GM18867 (cell line): Measurements from ENCODE around the gene DHRS3.

Source experiments
- ATAC-seq: cut with Tn5 transposase; IDR thresholded peaks from one replicate; pipeline ENCODE4 v1.9.1; 2021; ENCODE audit warnings: mild to moderate bottlenecking, moderate library complexity; ENCODE audit not compliant: unreplicated experiment

The DHRS3 gene

DNA sequence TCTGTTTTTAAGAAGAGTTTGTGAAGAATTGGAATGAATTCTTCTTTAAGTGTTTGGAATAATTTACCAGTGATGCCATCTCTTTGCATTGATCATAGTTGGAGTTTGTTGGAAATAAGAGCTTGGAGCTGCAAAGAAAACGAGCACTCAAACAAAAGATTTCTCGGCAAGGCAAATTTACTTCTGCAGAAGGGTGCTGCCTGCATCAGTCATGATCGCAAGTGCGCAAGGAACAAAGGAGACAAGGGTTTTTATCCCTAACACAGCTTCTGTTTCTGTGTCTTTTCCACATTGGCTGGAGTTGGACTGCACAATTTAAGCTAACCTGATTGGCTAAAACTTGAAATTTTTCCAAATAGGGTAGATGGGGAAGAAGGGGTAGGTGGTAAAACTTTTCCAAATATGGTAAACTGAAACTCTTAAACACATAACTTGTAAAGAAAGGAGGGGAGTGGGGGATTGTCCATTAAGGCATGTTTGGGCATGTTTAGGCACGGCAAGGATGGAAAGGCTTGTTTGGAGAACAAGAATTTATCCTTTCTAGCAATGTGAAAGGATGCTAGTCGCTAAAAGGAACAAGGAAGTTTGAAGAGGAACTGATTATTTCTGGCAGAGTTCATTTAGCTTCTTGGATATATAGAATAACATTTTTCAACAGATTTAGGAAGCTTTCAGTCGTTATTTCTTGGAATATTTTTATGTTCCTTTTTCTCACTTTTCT lies 22.4 kb upstream of the DHRS3 start:
- no peak for ATAC-seq

DNA sequence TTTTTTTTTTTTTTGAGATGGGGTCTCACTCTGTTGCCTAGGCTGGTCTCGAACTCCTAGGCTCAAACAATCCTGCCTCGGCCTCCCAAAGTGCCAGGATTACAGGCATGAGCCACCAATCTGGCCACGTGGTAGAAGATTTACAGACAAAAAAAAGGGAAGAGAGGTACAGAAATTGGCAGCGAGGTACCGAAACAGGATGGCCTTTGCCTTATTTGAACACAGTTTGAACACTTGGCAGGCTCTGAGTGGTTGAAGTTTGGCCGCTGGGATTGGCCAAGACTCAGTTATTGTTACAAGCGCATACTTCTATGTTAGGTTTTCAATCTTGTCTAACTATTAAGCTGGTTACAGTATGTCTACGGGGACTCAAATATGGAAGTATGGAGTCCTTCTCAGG lies 19.7 kb upstream of the DHRS3 start:
- no peak for ATAC-seq

DNA sequence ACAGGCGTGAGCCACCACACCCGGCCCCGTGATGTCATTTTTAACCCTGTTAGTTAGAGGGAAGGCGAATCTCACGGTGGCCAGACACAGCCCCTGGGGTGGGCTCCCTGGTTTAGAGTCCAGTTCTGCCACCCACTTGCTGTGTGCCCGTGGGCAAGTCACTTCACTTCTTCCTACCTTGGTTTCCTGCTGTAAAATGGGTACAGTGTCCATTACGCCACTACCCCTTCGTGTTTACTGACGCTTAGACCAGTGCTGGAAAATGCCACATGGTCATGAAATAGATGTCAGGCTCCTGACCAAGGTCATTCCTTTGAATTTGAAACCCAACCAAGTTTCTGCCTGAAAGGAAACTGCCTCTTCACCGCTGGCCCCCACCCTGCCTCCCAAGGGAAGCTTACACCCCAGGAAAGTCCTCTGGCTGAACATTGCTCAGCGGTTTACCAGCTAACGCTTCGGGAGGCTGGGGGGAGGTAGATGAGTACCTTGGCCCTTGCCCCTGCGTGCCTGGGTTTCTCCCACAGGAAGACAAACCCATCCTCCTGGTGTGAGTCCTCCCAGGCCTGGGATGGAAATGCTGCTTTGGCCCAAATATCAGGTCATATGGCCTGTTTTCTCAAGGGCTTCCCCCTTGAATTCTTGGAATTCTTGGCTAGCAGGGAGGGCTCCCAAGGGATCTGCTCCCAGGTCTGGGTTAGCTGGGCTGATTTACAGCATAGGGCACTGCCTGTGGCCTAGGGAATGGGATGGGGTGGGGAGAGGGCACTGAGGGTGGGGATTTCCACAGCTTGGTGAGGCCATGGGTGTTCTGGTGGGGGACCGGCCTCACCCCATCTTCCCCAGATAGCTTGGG lies 18.3 kb upstream of the DHRS3 start:
- no peak for ATAC-seq

DNA sequence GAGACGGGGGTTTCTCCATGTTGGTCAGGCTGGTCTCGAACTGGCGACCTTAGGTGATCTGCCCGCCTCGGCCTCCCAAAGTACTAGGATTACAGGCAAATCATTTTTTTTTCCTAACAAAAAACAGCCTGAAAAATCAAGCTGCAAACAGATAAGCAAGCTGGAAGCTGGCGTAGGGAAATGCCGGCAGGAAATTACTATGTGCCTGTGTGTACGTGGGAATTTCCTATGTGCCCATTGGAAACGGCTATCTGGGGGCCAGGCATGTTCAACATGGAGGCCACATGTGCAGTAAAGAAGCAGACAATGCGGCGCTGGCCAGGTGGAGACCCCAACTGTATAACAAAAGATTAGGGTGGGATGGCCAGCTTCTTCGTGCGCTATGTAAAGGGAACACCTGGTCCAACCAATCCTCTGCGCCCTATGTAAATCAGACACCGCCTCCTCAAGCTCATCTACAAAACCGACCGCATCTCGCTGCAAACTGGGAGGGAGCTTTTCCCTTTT lies 16.7 kb upstream of the DHRS3 start:
- no peak for ATAC-seq

DNA sequence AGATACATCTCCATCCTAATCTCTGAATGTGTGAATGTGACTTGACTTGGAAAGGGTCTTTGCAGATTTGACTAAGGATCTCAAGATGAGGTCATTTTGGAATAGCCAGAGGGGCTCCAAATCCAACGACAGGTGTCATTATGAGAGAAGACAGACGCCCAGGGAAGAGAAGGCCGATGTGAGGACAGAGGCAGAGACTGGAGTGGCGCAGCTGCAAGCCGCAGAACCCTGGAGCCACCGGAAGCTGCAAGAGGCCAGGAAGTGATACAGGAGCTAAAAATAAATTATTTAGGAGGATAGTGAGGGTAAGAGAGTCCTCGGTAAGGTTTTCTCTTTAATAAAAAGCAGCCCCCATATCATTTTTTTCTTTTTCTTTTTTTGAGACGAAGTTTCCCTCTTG lies 16.1 kb upstream of the DHRS3 start:
- ATAC-seq, result no peak

DNA sequence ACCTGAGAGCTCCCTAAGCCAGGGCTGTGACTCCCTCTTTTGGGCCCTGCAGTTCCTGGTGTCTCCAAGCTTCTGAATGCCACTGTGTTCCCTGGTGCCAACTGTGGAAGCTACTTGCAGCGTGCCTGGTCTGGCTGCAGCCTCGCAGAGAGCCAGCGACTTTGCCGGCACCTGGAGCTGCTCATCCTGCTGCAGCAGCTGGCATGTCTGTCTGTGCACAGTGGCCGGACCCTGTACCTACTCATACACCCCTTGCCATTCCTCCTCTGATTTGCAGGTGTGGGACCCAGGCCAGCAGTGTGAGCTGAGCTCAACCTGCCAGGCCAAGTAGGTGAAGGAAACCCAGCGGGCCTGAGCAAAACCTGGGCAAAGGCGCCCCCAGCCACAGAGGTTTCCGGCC lies 13.6 kb upstream of the DHRS3 start:
- no peak for ATAC-seq

DNA sequence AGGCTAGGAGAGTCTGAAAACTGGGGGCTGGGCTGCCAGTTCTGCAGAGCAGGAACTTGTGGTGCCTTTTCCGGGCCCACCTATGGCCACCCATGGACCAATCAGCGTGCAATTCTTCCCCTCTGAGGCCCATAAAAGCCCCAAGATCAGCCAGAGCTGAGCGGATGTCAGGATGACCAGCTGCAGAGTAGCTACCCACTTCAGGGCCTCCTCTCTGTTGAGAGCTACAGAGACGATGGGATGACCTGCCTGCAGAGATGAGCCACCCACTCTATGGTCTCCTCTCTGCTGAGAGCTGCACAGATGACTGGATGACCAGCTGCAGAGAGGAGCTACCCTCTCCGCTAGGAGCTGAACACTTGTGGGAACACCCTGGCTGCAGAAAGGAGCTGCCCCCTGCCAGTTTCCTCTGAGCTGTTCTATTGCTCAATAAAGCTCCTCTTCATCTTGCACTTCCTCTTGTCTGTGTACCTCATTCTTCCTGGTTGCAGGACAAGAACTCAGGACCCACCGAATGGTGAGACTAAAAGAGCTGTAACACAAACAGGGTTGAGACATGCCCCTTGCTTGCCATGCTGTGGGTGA lies 13.0 kb upstream of the DHRS3 start:
- no peak for ATAC-seq

DNA sequence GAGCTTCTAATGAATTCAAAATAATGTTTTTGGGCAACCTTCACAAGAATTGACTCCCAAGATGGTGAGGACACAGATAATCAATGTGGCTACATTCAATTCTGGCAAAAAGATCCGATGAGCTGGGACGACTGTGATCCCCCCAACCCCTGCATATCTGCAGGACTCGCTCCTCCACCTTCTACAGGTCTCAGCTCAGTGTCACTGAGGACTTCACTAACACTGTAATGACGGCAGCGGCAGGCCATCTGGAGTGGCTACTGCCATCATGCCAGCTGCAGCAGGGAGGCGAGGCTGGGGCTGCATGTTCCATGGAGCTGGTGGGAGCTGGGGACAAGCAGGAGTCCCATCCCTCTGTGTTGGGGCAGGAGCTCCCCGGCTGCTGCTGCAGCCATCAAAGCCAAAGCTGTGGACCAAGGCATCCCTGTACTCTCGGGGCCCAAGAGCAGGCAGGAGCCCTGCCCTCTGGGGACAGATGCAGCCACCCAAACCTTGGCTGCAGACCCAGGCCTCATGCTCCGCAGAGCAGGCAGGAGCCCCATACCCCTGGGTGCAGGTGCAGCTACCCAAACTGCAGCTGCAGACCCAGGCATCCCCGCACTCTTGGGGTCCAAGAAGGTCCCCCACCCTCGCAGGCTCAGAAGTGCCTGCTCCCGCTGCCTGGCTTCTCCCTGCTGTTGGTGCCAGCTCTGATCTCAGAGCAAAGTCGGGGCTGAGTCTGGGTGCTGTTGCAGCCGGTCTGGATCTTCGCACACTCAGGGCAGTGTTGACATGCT lies 12.2 kb upstream of the DHRS3 start:
- ATAC-seq, result no peak

DNA sequence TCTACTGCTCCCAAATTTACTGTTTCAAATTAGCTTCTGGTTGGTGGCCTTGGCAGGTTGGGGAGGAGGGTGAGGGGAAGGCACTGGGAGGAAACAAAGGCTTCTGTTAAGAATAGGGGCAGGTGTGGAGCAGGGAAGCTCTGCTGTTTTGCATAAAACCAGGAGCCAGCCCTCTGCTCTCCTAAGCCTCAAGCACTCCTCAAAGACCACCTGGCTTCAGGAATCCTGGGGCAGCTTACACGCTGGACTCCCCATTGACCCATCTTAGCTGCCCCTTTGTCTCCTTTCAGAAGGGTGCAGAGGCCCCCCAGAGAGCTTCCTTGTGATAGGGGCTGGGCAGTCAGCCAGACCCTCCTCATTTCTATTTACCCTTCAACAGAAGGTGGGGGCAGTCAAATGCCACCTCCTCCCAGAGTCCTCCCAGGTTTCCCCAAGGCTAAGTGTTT lies 11.5 kb upstream of the DHRS3 start:
- no peak for ATAC-seq

DNA sequence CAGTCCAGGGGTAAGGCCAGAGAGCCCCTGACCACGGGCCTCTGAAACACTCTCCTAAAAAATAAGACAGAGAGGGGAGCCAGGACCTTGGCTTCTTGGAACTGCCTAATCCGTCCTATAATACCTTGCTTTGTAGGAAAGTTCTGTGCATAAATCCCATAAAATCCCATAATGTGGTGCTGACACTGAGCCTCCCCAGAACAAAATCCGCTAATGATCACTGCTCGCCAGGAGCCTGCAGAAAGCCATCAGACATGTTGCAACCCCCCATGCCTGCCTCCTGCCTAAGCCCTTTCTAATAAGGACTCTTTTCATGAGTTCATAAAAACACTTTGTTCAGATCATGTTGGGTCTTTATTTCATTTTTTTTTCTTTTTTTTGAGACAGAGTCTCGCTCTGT lies 9.3 kb upstream of the DHRS3 start:
- no peak for ATAC-seq

DNA sequence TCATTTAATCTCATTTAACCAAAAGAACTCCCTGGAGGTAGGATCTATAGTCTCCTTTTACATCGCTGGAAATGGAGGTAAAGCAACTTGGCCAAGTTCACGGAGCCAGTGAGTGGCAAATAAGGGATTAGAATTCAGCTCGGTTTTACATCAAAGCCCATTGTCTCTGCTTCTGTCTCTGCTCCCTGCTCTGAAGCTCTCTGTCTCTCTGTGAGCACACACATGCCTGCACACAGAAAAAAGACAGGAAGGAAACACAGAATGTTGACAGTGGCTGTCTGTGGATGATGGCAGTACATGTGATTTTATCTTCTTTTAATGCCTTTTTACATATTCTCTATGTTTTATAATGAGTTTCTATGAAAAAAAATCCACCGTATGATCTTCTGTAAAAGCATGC lies 8.9 kb upstream of the DHRS3 start:
- no peak for ATAC-seq

DNA sequence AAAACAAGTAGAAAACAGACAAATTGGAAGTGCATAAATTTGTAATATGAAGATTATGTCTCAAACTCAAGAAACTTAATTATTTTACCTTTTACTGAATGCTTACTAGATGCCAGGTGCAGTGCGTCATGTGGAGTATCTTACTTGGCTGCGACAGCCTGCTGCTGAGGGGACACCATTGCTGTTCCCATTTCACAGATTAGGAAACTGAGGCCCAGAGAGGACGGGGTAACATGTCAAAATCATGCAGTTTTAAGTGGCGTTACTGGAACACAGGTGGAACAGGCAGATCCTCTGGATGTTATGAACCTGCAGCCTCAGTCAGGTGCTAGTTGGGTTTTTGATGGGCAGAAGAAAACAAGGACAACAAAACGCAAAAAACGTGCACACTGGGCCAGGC lies 7.3 kb upstream of the DHRS3 start:
- ATAC-seq, result no peak

DNA sequence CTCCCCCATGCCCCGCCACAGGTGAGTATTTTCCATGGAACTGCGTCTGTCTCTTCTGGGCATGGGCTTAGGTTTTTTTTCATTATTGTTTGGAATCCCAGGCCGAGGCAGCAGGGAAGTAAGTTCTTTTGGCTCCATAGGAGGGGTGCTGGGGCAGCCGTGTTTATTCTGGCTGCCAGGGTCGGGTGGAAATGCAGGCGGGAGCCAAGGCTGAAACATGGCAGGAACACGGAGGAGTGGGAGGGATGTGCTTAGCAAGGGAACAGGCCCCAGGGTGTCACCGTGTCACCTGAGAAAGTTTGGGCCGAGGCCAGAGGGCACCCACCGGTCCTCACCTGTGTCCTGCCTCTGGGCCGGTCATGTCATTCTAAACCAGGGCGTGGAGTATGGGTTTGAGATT lies 4.5 kb upstream of the DHRS3 start:
- ATAC-seq, result no peak

DNA sequence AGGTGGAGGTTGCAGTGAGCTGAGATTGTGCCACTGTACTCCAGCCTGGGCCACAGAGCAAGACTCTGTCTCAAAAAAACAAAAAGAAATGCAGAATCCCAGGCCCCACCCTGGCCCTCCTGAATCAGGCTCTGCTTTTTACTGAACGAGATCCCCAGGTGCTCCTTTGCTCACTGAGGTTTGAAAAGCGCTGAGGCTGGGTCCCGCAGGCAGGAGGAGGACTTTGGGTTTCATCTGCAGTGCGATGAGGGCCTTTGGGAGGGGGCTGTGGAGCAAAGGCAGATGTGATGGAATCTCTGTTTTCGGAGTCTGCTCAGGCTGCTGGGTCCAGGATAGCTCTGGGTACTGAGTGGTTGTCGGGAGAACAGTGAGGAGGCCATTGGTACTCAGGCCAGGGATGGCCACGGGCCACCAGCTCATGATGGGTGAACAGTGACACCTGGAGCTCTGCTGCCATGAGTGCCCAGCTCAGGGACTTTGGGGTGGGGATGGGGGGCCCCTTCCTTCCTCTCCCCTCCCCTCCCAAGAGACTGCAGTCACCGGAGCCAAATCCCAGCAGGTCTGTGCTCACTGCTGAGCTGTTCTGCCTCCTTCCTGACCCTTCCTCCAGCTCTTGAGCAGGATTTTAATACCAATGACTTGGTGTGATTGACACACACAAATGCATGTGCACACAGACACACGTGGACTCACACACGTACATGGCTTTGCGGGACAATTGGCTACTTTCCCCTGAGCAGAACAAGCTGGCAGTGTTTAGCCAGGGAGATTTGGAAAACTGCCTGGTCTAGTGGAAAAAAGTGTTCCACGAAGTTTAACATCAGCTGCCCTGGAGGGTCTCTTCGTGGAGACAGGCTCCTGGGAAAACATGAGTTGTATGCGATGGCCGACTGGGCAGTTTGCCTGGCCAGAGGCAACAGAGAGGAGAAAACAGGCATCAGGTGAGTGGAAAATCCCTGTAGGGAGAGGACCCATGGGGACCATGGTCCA lies 3.6 kb upstream of the DHRS3 start:
- ATAC-seq, result no peak

DNA sequence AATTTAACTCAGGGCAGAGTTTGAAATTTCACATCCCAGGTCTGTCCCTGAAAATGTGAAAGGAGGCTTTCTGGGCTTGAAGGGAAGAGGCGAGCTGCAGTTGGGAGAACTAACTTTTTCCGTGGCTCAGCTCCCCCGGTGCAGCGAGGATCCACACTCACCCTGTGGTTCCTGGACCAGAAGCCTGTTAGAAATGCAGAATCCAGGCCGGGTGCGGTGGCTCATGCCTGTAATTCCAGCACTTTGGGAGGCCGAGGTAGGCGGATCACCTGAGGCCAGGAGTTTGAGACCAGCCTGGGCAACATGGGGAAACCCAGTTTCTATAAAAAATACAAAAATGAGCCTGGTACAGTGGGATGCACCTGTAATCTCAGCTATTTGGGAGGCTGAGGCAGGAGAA lies 2.9 kb upstream of the DHRS3 start:
- no peak for ATAC-seq

DNA sequence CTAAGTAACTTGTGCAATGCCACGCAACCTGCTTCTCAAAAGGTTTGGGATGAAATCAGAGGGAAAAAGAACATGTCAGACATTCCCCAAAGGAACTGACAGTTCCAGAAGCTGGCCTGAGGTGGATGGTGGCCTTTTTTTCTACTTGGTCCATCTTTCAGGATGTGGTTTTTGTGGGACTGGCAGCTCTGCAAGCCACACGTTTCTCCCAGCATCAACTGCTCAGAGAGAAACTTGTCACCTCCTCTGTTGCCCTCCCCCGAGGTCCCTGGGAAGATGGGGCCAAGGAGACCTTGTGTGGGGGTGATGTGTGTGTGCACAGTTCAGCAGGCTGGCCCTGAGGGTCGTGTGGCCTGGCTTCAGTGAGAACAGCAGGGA lies 2.5 kb upstream of the DHRS3 start:
- no peak for ATAC-seq

DNA sequence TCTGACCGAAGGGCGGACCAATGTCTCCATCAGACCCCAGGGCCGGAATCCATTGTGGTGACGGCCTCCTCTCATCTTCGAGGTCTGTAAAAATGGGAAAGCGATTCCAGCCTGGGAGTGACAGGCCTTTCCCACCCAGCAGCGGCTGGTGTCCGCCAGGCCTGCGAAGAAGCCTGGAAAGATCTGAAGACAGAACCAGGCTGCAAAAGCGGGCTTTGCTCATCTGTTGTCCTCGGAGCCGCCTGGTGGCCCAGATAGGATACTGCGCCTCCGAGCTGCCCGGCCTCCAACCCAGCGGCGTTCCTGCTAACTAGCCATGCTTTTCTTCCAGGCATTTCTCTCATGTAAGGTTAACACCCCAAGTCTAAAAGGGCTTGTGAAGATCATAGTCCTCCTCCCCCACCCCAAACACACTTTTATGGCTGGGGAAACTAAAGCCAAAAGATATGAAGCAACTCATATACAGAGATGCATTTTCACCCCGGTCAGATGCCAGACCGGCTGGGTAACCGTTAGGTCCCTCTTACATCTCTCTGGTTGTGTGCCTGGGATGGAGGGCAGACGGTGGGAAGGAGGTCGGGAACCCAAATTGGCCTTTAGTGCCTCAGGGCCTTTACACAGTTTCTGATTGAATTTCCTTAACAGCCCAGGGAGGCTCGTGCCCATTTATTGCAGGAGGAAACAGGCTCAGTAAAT lies 1.9 kb upstream of the DHRS3 start:
- peak; percentile 50 for ATAC-seq

DNA sequence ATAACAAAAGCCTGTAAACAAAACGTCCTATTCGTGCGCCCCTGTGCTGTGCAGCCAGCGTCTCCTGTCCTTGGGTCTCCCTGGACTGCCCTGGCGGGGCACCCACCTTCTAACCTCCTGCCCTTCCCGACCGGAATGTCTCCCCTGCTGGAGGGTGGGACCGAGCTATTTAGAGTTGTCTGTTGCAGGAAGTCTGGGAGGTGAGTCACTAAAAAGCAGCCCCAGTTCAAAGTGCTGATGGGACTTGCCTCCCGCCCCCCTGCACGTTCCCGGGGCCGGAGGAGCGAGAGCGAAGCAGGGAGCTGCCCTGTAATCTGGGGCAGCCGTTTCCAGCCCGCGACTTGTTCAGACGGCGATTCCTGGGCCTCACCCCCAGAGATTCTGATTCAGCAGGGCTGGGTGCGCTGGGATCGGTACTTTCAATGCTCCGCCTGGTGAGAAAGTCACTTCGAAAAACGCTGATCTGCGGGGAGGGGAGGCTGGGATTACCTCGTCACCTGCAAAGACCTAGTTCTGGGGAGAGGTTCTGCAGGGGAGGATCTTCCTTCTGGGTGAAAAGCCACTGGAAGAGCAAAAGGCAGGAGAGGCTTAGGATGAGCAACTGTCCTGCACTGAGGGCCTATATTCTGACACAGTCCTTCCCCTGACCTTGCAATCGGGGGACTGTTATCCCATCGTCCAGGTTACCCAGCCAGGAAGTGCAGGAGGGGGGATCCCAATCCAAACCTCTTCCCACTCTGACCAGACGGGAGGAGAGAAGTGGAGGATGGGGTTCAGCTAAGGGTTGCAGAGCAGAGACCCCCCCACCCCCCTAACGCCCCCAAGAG lies 1.2 kb upstream of the DHRS3 start:
- ATAC-seq, result no peak

DNA sequence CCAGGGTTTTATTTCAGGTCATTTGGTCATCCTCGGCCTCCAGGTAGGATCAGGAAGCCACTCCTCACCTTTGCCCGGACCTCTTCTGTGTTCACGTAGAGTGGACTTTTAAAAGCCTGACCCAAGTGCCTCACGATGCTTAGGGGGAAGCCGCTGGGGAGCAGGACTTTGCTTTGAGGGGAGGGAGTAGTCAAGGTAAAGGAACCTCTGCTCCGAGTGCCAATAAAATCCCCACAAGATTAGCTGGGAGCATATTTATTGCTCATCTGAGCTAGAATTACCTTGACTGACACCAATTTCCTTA lies 603 bp upstream of the DHRS3 start:
- no peak for ATAC-seq
